OCI-LY3 (cell line): ENCODE results near the gene SIN3A.

ENCODE experiments used
- H2AFZ ChIP-seq: fragments of 200-600, 300-600 bp; shearing (Covaris generic); 2 replicates; pipeline ENCODE4 v1.6.0; 2014; ENCODE audit warnings: antibody characterized with exemption, low read depth, low read length
- H3K27ac ChIP-seq: fragments of 200-600, 300-600 bp; sonication (generic); 2 replicates; pipeline ENCODE4 v1.5.1; 2014; ENCODE audit warnings: mild to moderate bottlenecking, low read length, moderate library complexity, mixed read lengths
- H3K27me3 ChIP-seq: fragments of 200-600, 300-600 bp; sonication (generic); 2 replicates; pipeline ENCODE4 v1.6.1; 2014; ENCODE audit warnings: low read depth, low read length, mixed read lengths
- H3K36me3 ChIP-seq: fragments of 200-600, 300-600 bp; sonication (generic); replicated peaks from 2 replicates; pipeline ENCODE3; 2014; ENCODE audit warnings: low read depth, low read length, mixed read lengths
- H3K4me1 ChIP-seq: fragments of 300-600, 200-600 bp; sonication (generic); 2 replicates; pipeline ENCODE4 v1.6.1; 2014; ENCODE audit warnings: low read length, mixed read lengths
- H3K4me2 ChIP-seq: fragments of 200-600, 300-600 bp; sonication (generic); 2 replicates; pipeline ENCODE4 v1.6.1; 2014; ENCODE audit warnings: low read length, mixed read lengths
- H3K4me3 ChIP-seq: fragments of 300-600, 200-600 bp; sonication (generic); 2 replicates; pipeline ENCODE4 v1.5.1; 2014; ENCODE audit warnings: antibody characterized with exemption, mild to moderate bottlenecking, low read length, moderate library complexity
- H3K79me2 ChIP-seq: fragments of 300-600, 200-600 bp; shearing (Covaris generic); 2 replicates; pipeline ENCODE4 v1.6.1; 2014; ENCODE audit warnings: mild to moderate bottlenecking, low read length, mixed read lengths
- H3K9ac ChIP-seq: fragments of 300-600, 200-600 bp; shearing (Covaris generic); 2 replicates; pipeline ENCODE4 v1.6.0; 2014; ENCODE audit warnings: mild to moderate bottlenecking, low read length, moderate library complexity
- H3K9me3 ChIP-seq: fragments of 200-600, 300-600 bp; shearing (Covaris generic); 2 replicates; pipeline ENCODE4 v1.6.1; 2014; ENCODE audit warnings: low read length, mixed read lengths; ENCODE audit not compliant: insufficient read depth
- H4K20me1 ChIP-seq: fragments of 200-600, 300-600 bp; sonication (generic); 2 replicates; pipeline ENCODE4 v1.6.1; 2016; ENCODE audit warnings: low read length, mixed read lengths; ENCODE audit not compliant: insufficient read depth
- EZH2phosphoT487 ChIP-seq: fragments of 200-600 bp; shearing (Covaris generic); IDR thresholded peaks from 2 replicates; pipeline ENCODE4 v1.6.1; 2018; ENCODE audit warnings: antibody characterized with exemption, mixed run types, low read depth
- TF ChIP-seq, protein P1 (sequence below): fragments of 200-600, 300-600 bp; sonication (generic); IDR thresholded peaks from 2 replicates; pipeline ENCODE4 v1.5.1; 2014; ENCODE audit warnings: antibody characterized with exemption, low read length, low read depth

The SIN3A gene

GRCh38 chr15:75356006-75356405 is 95.5 kb downstream of the SIN3A start:
- Histone ChIP-seq H4K20me1 (no peaks in the 10 kb centered on the region), H3K9ac (no peak overlapping the region), H3K79me2 (no peaks in the 10 kb centered on the region), H3K4me3 (no peak overlapping the region), H3K27ac (no peak overlapping the region), H3K4me1 (no peaks in the 10 kb centered on the region), H3K4me2 (no peak overlapping the region), H3K36me3 (peaks cover 6% of the 10 kb centered on the region), H3K27me3 (no peaks in the 10 kb centered on the region), H2AFZ (no peak overlapping the region), H3K9me3 (no peaks in the 10 kb centered on the region)
- TF ChIP-seq, protein P1, sequence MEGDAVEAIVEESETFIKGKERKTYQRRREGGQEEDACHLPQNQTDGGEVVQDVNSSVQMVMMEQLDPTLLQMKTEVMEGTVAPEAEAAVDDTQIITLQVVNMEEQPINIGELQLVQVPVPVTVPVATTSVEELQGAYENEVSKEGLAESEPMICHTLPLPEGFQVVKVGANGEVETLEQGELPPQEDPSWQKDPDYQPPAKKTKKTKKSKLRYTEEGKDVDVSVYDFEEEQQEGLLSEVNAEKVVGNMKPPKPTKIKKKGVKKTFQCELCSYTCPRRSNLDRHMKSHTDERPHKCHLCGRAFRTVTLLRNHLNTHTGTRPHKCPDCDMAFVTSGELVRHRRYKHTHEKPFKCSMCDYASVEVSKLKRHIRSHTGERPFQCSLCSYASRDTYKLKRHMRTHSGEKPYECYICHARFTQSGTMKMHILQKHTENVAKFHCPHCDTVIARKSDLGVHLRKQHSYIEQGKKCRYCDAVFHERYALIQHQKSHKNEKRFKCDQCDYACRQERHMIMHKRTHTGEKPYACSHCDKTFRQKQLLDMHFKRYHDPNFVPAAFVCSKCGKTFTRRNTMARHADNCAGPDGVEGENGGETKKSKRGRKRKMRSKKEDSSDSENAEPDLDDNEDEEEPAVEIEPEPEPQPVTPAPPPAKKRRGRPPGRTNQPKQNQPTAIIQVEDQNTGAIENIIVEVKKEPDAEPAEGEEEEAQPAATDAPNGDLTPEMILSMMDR: no peak
- no peak for TF ChIP-seq EZH2phosphoT487

DNA sequence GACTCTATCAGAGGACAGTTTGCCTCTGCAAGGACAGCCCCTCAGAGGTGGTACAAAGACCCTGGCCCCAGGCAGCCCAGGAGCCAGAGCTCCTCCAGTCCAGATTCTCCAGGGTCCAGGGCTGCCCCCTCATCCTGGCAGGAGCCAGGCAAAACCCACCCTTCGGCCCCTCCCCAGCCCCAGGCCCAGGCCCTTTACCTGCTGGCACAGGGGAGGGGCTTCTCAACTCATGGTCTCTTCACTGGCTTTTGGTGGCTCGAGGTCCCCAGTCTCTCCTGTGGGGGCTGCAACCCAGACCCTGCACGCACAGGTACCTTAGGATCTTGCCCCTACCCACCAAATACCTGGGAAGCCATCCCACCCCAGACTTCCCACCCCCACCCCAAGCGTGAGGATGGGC is 96.1 kb downstream of the SIN3A start:
- Histone ChIP-seq H3K36me3 (peaks cover 6% of the 10 kb centered on the region), H3K4me1 (no peaks in the 10 kb centered on the region), H3K4me3 (no peak overlapping the region), H3K4me2 (no peak overlapping the region), H3K9me3 (no peaks in the 10 kb centered on the region), H3K9ac (no peak overlapping the region), H3K27me3 (no peaks in the 10 kb centered on the region), H4K20me1 (no peaks in the 10 kb centered on the region), H3K79me2 (no peaks in the 10 kb centered on the region), H2AFZ (no peak overlapping the region), H3K27ac (no peak overlapping the region)
- no peak for TF ChIP-seq EZH2phosphoT487
- TF ChIP-seq, protein P1: no peak

GRCh38 chr15:75354454-75354853 is 97.0 kb downstream of the SIN3A start:
- Histone ChIP-seq H3K27ac (no peak overlapping the region), H3K27me3 (no peaks in the 10 kb centered on the region), H2AFZ (no peak overlapping the region), H4K20me1 (no peaks in the 10 kb centered on the region), H3K9ac (no peak overlapping the region), H3K4me1 (peaks cover 5% of the 10 kb centered on the region; the same call in 1 of the 2 replicates), H3K36me3 (peaks cover 6% of the 10 kb centered on the region), H3K9me3 (no peaks in the 10 kb centered on the region), H3K4me3 (no peak overlapping the region), H3K4me2 (no peak overlapping the region), H3K79me2 (no peaks in the 10 kb centered on the region)
- TF ChIP-seq, protein P1: no peak
- no peak for TF ChIP-seq EZH2phosphoT487

GRCh38 chr15:75353604-75354003 is 97.9 kb downstream of the SIN3A start:
- Histone ChIP-seq H3K4me2 (no peak overlapping the region), H3K4me3 (no peak overlapping the region), H3K27me3 (no peaks in the 10 kb centered on the region), H2AFZ (no peak overlapping the region), H3K4me1 (peaks cover 5% of the 10 kb centered on the region; the same call in 1 of the 2 replicates), H4K20me1 (no peaks in the 10 kb centered on the region), H3K79me2 (no peaks in the 10 kb centered on the region), H3K27ac (no peak overlapping the region), H3K36me3 (peaks cover 6% of the 10 kb centered on the region), H3K9me3 (no peaks in the 10 kb centered on the region), H3K9ac (no peak overlapping the region)
- TF ChIP-seq, protein P1: no peak
- no peak for TF ChIP-seq EZH2phosphoT487
